Loucy (cell line): ENCODE measurements around the gene SLC35B1.

Experiments used
- CTCF ChIP-seq: fragments of 200-600 bp; sonication (generic); conservative IDR thresholded peaks from 2 replicates; pipeline ENCODE4 v1.5.1; 2014; ENCODE audit warnings: mild to moderate bottlenecking, antibody characterized with exemption, low read length
- EZH2phosphoT487 ChIP-seq: fragments of 200-600 bp; IDR thresholded peaks from 2 replicates; pipeline ENCODE4 v1.6.1; 2018; ENCODE audit warnings: antibody characterized with exemption, mild to moderate bottlenecking, moderate library complexity, borderline replicate concordance

DNA sequence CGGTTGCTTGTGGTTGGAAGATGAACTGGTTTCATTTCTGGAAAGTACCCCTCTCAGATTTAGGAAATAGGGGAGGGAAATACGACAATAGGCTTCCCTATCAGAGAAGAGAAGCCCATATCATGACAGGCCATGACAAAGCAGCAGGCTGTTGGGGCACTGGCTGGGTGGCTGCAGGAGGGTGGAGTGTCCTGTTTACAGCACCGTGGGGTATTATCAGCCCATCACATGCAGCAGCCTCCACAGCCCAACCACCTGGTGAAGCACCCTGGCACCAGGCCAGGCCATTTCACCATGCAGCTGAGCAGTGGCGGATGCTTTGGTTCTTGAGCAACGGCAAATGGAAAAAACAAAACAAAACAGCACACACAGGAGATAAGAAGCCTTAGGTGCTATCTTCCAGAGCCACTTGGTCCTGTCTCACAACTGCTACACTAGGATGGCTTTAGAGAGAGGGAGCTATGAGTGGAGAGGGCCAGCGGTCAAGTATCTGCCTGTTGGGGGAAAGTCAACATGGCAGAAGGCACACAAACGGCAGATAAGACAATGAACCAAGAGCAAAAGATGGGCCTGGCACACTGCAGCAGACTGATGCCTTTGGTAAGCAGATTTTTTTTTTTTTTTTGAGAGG is 32.0 kb upstream of the SLC35B1 start:
- no peak for TF ChIP-seq CTCF
- no peak for TF ChIP-seq EZH2phosphoT487
